HG03064 (cell line): Measurements from ENCODE around the gene KRTAP12-4.
"Not testable (repeated sequence)": the region's sequence is repeated elsewhere in the genome, so short reads cannot be mapped to it uniquely, and the experiment has no call there.

Experiments used
- ATAC-seq: cut with Tn5 transposase; IDR thresholded peaks from one replicate; pipeline ENCODE4 v1.9.1; 2021; ENCODE audit warnings: low read depth; ENCODE audit not compliant: unreplicated experiment

Gene KRTAP12-4

DNA sequence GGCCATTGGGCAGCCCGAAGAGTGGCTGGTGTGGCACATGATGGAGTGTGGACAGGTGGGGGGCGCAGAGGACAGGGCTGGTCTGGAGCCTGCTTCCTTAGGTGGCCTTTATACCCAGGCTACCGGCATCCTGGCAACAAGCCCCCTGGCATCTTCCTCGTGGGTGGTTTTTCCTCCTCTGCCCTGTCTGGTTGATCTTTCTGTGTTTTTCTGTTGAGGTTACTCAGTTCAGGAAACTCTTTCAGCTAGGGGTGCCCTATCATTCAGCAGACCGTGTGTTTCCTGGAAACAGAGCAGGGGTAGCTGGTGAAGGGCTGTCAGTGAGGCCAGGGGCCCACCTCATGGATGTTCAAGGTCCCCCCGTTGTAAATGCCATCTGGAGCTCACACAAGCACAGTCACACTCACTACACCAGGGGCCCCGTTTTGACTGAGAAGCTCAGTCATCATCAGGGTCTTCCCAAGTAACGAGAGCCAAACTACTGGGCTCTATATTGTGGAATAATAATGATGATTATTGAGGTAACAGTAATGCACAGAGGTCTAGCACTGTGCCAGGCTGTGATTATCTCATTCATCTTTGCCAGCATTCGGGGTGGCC is at the start of gene KRTAP12-4:
Gene KRTAP12-4, minus strand, starts transcription at position 84 of the 600 bp plus-strand sequence. Its CDS starts 45 bp downstream, at position 39.
- no peak for ATAC-seq

DNA sequence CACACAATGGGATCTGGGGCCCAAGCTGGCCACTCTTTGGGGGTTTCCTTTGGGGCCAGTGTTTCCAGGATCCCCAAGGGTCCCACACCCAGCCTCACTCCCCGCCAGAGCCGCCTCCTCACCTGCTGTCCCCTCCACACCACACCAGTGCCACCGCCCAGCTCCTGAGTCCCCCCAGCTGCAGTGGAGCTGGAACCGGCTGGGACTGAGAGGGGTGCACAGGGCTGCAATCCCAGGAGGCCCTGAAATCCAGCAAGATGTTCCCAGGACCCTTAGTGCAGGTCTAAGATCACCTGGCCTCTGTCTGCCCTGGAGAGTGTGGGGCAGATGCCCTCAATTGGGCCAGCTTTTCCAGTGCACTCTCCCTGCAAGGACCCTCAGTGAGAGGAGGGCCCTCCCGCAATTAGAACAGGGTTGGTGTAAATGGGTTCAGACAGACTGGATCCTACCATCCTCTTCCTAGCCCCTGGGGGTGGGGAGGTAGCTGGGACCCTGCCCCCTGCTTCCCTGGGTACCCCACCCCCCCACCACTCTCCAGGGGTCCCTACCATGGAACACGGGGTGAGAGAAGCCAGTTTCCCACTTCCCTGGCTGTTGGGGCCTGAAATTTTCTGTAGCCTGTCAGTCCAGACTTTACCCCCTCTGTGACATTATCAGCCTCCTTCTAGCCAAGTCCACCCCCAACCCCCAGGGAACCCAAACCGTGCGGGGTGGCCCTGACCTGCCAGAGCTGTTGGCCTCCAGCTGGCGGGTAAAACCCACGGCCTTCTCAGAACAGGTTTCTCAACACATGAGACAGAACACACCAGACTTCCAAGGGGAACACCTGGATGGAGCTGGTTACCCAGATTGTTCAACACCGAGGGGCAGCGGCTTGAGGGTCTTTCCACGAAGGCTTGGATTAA is 49.5 kb upstream of the KRTAP12-4 start:
- no peak for ATAC-seq

GRCh38 chr21:44702973-44703730 is 48.7 kb upstream of the KRTAP12-4 start:
- no peak for ATAC-seq

DNA sequence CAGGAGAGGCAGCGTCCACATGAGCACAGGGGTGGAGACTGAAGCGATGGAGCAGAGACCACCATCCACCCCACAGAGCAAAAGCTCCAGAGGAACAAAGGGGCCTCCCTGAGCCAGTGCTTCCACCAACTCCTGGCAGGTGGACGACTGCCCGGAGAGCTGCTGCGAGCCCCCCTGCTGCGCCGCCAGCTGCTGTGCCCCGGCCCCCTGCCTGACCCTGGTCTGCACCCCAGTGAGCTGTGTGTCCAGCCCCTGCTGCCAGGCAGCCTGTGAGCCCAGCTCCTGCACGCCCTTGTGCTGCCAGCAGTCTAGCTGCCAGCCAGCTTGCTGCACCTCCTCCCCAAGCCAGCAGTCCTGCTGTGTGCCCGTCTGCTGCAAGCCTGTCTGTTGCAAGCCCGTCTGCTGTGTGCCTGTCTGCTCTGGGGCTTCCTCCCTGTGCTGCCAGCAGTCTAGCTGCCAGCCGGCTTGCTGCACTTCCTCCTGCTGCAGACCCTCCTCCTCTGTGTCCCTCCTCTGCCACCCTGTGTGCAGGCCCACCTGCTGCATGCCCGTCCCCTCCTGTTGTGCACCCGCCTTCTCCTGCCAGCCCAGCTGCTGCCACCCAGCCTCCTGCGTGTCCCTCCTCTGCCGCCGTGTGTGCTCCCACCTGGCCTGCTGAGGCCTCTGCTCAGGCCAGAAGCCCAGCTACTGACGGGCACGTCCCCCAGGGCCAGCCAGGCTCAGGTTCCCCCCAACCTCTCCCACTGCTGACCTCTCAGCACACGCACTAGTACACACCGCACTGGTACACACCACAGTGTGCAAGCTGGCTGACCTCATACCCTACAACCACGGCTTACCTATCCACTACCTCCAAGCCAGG is 47.9 kb upstream of the KRTAP12-4 start:
- no peak for ATAC-seq

DNA sequence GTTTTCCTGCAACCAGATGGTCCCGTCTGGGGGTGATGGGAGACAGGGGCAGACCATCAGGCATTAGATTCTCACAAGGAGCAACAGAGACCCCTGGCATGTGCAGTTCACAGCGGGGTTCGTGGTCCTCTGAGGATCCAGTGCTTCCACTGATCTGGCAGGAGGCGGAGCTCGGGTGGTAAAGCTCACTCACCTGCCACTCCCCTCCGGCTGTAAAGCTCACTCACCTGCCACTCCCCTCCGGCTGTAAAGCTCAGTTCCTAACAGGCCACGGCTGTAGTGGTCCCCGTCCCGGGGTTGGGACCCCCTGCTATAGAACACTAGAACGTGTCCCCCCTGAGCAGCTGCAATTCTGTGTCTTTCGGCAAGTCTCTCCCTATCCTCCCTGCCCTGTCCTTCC is 47.1 kb upstream of the KRTAP12-4 start:
- ATAC-seq = no peak

DNA sequence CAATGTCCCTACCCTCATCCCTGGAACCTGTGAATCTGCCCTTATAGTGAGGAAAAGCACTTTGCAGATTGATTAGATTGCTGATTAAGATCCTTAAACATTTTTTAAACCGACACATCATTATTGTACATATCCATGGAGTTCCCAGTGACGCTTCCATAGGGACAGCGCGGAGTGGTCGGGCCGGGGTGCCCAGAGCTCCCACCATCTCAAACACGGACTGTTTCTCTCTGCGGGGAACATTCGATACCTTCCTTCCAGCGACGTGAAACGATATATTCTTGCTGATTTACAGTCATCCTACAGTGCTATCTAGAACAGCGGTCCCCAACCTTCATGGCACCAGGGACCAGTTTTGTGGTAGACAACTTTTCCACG is 46.6 kb upstream of the KRTAP12-4 start:
- ATAC-seq = no peak

DNA sequence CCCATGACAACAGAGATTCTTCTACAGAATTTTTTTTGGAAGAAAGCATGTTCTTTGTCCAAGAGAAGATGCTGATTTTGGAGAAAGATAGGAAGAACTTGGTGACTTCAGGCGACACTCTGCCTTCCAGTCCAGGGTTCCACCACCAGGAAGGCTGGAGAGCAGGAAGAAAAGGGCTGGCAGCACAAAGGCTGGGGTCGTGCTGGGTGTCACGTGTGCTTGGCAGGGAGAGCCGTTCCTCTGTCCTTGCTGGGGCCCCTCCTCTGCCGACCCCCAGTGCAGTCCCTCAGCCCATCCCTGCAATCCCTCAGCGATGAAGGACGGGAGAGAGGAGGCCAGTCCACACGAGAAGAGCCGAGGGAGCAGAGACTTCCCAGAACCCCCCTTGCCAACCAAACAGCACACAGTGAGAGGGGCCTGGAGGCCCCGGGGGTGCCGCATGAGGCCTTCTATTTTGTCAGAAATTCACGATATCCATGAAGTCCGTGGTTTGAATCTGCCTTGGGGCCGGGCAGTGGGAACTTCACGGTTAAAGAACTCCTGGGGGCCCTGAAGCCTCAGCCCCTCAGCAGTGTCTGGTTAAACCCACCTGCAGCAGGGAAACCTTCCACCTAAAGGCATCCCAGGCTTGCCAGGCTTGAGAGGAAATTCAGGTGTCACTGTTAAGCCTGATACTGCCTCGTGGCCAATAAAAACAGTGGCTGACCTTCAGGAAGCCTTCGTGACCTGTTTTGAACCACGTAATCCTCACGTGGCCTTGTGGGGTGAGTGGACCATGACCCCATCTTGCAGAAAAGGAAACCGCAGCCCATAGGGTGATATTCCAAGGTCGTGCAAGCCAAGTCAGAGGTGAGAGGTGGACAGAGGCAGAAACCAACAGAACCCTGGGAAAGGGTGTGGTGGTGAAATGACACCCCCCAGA is 45.9 kb upstream of the KRTAP12-4 start:
- ATAC-seq = no peak

- ATAC-seq = no peak
Observed at GRCh38 chr21:44699502-44700001, 45.1 kb upstream of the KRTAP12-4 start.

- ATAC-seq = no peak
Observed at GRCh38 chr21:44697811-44698734, 43.6 kb upstream of the KRTAP12-4 start.

DNA sequence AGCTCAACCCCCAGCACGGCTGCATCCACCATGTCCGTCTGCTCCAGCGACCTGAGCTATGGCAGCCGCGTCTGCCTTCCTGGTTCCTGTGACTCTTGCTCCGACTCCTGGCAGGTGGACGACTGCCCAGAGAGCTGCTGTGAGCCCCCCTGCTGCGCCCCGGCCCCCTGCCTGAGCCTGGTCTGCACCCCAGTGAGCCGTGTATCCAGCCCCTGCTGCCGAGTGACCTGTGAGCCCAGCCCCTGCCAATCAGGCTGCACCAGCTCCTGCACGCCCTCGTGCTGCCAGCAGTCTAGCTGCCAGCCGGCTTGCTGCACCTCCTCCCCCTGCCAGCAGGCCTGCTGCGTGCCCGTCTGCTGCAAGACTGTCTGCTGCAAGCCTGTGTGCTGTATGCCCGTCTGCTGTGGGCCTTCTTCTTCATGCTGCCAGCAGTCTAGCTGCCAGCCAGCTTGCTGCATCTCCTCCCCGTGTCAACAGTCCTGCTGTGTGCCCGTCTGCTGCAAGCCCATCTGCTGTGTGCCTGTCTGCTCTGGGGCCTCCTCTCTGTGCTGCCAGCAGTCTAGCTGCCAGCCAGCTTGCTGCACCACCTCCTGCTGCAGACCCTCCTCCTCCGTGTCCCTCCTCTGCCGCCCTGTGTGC is 42.8 kb upstream of the KRTAP12-4 start, which contains the start of gene KRTAP10-12:
Gene KRTAP10-12, plus strand, starts transcription at position 1 of the 639 bp plus-strand sequence. Its CDS starts 30 bp downstream, at position 31.
- not testable (repeated sequence) for ATAC-seq

DNA sequence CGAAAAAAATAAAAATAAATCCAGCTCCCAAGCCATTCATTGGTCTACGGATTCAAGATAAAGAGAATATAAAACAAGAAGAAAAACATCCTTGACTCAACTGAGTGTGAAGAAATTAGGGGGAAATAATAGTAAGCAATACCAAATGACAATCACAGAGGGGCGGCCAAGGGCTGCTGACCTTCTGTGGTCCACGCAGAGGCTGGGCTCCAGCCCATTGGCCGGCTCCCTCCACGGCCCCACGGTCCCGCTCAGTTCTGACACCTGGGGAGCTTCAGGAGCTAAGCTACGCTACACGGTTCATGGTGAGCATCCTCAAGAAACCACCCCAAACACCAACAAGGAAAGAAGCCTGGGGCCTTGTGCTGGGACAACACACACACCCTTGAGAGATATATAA is 42.1 kb upstream of the KRTAP12-4 start:
- ATAC-seq = no peak

GRCh38 chr21:44695641-44696040 is 41.2 kb upstream of the KRTAP12-4 start:
- ATAC-seq = no peak

- no peak for ATAC-seq
Observed at GRCh38 chr21:44695184-44695583, 40.7 kb upstream of the KRTAP12-4 start.

DNA sequence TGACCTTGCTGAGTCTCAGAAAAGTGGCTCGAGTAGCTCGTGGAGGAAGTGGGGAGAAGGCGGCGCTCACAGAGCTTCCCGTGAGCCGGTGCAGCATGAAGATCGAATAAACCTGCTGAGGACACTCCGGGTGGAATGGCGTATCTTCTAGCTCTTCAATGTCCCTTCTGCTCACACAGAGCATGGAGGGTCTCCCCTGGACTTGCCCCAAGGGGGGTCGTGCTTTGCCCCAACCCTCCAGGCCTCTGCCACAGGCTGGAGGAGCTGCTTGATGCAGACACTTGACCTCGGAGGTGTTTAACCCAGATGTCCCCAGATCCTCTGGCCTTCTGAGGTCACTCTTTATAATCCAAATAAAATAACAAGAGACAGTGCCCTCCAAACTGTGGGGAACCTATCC is 40.3 kb upstream of the KRTAP12-4 start:
- no peak for ATAC-seq

- no peak for ATAC-seq
Observed at GRCh38 chr21:44692798-44693512, 38.5 kb upstream of the KRTAP12-4 start.

- ATAC-seq = no peak
Observed at GRCh38 chr21:44691686-44692085, 37.2 kb upstream of the KRTAP12-4 start.

- not testable (repeated sequence) for ATAC-seq
Observed at GRCh38 chr21:44689740-44690139, 35.3 kb upstream of the KRTAP12-4 start.
